HG02623 (cell line): Measurements from ENCODE around the gene EIF3CL.
"Not testable (repeated sequence)": the region's sequence is repeated elsewhere in the genome, so short reads cannot be mapped to it uniquely, and the experiment has no call there.

Experiments used
- ATAC-seq: cut with Tn5 transposase; IDR thresholded peaks from one replicate; pipeline ENCODE4 v1.9.1; 2021; ENCODE audit warnings: moderate library complexity; ENCODE audit not compliant: unreplicated experiment

Gene EIF3CL, protein sequence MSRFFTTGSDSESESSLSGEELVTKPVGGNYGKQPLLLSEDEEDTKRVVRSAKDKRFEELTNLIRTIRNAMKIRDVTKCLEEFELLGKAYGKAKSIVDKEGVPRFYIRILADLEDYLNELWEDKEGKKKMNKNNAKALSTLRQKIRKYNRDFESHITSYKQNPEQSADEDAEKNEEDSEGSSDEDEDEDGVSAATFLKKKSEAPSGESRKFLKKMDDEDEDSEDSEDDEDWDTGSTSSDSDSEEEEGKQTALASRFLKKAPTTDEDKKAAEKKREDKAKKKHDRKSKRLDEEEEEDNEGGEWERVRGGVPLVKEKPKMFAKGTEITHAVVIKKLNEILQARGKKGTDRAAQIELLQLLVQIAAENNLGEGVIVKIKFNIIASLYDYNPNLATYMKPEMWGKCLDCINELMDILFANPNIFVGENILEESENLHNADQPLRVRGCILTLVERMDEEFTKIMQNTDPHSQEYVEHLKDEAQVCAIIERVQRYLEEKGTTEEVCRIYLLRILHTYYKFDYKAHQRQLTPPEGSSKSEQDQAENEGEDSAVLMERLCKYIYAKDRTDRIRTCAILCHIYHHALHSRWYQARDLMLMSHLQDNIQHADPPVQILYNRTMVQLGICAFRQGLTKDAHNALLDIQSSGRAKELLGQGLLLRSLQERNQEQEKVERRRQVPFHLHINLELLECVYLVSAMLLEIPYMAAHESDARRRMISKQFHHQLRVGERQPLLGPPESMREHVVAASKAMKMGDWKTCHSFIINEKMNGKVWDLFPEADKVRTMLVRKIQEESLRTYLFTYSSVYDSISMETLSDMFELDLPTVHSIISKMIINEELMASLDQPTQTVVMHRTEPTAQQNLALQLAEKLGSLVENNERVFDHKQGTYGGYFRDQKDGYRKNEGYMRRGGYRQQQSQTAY

DNA sequence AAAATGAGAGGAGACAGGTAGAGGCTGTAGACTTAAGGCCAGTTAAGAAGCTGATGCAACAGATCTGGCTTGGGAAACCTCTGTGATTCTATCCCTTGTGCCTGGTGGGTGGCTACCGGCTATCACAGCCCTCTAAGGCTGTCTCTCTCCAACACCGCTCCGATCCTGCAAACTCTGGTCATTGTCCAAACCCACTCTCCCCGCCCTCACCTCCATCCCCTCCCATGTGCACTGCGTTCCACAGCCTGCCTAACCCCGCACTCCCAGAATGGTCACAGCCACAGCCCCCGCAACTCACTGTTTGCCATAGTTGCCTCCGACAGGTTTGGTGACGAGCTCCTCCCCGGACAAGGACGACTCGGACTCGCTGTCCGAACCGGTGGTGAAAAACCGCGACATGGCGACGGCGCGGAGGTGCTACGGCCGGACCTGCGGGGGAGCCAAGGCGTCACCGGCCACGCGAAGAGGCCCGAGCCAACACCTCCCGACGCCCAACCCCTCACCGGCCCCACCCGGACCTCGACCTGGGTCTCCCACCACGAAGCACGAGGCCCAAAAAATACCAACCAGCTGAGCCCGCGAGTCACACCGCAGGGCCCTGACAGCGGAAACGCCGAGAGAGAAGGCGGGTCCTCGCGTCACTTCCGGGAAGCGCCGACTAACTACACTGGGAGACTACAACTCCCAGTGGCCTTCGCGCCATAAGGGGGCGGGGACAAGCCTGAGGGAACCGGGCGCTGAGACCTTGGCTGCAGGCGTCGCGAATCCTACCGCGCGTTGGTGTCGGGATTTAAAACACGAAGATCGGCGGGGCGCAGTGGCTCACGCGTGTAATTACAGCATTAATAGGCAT is at the start of gene EIF3CL:
Gene EIF3CL (minus strand): TSS at position 622 of the 853 bp plus-strand sequence. CDS start 223 bp downstream, at position 399.
- peak; percentile 95 for ATAC-seq

DNA sequence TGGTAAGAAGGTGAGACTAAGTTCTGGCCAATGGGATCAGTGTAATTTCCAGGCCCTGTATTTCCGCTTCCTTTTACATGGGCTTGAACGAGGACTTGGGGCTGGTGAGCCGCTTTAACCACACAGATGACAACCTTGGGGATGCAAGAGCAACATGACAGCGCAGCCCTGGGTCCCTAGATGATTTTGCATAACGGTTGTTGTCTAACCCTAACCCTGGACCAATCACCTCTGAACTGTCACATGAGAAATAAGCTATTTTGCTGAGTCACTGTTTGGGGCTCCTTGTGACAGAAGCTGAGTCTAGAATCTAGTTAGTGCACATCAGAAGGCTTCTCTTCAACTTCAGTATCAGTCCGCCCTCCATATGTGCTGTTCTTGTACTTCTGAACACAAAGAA is 43.4 kb upstream of the EIF3CL start:
- not testable (repeated sequence) for ATAC-seq

DNA sequence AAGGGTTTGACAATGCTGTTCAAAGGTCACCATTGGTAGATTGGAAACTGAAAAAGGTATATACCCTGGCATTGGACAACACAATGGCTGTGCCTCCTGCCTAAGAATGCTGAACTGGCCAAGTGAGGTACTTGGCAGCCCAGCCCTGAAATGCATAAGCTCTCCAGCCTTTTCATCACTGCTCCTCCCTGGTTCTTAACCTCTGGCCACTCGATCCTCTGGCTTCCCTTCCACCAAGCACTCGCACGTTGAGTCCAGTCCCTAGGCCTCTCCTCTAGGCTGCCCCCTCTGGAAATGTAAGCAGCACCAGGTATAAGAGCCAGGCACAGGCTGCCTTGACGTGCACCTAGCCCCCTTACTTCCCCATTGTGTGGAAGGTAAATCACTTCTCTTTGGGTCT is 42.7 kb upstream of the EIF3CL start:
- ATAC-seq, result not testable (repeated sequence)

DNA sequence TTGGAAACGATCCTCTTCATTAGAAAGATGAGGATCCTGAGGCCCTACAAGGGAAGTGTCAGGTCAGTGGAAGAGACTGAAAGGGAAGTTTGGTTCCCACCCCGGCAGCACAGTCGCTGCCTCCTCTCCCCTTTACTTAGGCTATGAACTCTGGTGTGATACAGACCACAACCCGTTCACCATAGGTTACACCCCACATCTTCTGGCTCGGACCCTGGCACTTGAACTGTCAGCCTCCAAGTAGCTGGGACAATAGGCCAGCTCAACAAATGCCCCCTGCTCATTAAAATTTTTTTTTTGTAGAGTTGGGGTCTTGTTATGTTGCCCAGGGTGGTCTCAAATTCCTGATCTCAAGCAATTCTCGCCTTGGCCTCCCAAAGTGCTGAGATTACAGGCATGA is 40.3 kb upstream of the EIF3CL start:
- ATAC-seq, result not testable (repeated sequence)

DNA sequence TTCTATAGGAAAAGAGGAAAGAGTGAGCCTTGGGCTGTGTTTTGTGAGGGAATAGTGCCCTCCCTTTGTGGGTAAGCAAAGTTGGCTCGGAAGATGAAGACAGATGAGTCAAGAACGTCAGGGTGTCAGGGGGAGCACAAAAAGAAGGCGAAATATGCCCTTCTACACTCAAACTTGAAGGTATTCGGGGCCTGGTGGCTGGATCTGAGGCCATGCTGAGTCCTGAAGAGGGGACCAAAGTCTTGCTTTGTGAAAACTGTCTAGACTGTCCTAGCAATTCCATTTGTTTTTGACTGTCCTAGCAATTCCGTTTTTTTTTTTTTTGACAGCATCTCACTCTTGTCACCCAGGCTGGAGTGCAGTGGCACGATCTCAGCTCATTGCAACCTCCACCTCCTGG is 35.3 kb upstream of the EIF3CL start:
- ATAC-seq, result not testable (repeated sequence)

DNA sequence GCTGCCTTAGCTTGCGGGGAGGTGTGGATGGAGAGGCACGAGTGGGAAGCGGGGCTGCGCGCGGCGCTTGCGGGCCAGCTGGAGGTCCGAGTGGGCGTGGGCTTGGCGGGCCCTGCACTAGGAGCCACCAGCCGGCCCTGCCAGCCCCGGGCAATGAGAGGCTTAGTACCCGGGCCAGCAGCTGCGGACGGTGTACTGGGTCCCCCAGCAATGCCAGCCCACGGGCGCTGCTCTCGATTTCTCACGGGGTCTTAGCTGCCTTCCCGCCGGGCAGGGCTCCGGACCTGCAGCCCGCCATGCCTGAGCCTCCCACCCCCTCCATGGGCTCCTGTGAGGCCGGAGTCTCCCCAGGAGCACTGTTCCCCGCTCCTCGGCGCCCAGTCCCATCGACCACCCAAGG is 31.7 kb upstream of the EIF3CL start:
- not testable (repeated sequence) for ATAC-seq

DNA sequence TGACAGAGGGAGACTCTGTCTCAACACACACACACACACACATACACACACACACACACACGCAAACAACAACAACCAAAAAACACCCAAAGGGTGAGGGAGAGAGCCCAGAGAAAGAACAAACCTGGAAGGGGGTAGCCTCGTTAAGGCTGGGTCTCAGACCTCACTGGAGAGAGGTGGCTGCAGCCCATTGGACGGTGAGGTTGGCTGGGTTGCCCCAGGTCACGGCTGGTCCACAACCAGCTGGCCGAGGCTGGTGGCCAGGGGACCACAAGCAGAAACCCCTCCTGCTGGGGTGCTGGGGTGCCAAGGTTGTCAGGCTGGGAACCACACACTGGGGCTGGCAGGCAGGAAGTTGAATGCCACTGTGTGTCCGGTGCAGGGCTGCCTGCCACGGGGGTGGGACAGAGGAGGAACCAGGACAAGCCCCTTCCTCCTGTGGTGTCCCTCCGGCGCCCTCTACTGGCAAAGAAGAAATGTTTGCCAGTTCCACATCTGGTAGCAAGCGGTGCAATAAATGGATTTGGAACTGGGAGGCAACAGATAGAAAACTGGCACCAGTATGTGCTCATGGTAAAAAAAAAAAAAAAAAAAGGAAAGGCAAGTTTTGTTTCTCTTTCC is 22.5 kb upstream of the EIF3CL start:
- ATAC-seq, result not testable (repeated sequence)

DNA sequence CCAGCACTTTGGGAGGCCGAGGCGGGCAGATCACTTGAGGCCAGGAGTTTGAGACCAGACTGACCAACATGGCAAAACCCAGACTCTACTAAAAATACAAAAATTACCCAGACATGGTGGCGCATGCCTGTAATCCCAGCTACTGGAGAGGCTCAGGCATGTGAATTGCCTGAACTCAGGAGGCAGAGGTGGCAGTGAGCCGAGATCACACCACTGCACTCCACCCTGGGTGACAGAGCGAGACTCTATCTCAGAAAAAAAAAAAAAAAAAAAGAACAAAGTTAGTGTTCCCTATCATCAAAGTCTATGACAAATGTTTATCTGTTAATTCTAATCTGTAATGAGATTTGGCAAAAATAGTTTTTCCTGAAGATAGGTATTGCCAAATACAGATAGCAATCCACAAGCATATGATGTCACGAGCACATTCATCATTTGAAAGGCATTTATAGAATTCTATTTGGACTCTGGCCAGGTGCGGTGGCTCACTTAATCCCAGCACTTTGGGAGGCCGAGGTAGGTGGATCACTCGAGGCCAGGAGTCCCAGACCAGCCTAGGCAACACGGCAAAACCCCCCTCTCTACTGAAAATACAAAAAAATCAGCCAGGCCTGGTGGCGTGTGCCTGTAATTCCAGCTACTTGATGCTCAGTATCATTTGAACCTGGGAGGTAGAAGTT is 17.6 kb upstream of the EIF3CL start:
- ATAC-seq, result not testable (repeated sequence)

DNA sequence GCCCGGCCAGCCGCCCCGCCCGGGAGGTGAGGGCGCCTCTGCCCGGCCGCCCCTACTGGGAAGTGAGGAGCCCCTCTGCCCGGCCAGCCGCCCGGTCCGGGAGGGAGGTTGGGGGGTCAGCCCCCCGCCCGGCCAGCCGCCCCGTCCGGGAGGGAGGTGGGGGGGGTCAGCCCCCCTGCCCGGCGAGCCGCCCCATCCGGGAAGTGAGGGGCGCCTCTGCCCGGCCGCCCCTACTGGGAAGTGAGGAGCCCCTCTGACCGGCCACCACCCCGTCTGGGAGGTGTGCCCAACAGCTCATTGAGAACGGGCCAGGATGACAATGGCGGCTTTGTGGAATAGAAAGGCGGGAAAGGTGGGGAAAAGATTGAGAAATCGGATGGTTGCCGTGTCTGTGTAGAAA is 13.4 kb upstream of the EIF3CL start:
- ATAC-seq, result not testable (repeated sequence)

DNA sequence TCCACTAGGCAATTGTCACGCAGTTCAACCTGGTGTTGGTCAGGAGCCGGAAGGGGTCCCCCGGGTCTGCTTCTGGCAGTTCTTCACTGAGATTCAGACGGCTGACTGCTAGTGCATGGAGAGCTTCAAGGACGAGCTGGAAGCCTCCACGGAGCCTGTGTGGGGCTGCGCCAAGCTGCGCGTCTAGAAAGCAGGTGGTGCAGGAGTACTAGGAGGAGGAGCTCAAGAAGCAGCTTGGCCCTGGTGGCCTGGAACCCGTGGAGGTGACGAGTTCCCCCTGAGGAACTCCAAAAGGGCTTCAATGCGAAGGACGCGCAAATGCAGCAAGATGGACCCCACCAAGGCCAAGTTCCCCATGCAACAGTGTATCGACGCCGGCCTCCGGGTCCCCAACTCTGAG is 10.9 kb upstream of the EIF3CL start:
- not testable (repeated sequence) for ATAC-seq

DNA sequence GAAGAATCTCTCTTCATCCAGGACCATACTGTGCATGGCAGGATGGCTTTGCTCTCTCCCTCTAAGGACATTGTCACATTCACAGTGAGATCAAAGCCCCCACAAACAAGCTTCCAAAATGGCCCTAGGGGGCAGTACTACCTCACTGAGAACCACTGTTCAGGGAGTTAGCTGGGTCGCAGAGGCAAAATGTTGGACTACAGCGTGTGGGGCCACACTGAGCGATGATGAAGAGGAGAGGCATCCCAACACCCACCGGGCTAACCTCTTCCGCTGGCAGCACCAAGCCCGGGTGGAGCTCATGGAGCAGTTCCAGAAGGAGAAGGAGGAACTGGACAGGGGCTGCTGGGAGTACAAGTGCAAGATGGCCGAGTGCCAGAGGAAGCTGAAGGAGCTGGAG is 9.9 kb upstream of the EIF3CL start:
- ATAC-seq, result not testable (repeated sequence)

DNA sequence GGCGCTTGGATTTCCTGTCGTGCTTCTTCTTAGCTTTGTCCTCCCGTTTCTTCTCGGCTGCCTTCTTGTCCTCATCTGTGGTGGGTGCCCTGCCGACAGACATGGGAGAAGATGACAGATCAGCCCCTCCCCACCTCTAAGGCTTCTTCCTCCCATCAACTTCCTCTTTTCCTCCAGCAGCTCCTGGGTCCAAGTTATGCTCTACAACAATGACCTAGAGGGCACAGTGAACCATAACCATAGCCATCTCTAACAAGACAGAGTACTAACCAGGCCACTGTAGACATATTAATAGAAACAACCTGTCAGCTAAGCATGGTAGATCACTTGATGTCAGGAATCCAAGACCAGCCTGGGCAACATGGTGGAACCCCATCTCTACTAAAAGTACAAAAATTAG is 11.6 kb downstream of the EIF3CL start:
- ATAC-seq, result not testable (repeated sequence)

DNA sequence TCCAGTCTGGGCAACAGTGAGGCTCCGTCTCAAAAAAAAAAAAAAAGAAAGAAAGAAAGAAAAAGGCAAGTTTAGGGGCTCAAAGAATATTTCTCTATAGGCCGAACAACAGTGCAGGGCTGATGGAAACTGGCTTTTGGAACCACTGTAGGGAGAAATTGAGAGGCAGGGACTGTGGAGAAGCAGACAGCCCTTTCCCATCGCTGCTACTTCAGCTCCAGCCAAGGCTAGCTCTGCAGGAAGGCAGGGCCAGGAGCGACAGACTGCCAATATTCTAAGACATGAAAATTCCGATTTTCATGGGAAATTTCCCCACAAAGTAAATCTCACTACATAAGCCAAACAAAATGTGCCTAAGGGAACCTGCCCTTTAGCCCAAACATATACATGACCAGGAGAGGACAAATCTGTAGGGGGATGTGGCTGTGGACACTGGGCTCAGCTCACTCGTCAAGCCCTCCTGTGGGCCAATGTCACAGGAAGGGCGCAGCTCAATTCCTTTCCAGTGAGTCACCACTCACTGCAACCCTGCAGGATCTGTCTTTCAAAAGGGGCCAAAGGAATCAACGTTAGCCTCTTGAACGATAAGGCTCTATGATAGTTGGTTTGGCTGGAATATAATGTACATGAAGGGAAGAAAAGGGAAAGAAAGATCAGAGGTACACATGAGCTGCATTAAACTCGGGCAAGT is 21.3 kb downstream of the EIF3CL start:
- ATAC-seq, result not testable (repeated sequence)

DNA sequence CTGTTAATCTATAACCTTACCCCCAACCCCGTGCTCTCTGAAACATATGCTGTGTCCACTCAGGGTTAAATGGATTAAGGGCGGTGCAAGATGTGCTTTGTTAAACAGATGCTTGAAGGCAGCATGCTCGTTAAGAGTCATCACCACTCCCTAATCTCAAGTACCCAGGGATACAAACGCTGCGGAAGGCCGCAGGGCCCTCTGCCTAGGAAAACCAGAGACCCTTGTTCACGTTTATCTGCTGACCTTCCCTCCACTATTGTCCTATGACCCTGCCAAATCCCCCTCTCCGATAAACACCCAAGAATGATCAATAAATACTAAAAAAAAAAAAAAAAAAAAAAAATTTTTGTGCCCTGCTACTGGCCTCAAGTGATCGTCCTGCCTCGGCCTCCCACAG is 25.8 kb downstream of the EIF3CL start:
- ATAC-seq, result not testable (repeated sequence)

DNA sequence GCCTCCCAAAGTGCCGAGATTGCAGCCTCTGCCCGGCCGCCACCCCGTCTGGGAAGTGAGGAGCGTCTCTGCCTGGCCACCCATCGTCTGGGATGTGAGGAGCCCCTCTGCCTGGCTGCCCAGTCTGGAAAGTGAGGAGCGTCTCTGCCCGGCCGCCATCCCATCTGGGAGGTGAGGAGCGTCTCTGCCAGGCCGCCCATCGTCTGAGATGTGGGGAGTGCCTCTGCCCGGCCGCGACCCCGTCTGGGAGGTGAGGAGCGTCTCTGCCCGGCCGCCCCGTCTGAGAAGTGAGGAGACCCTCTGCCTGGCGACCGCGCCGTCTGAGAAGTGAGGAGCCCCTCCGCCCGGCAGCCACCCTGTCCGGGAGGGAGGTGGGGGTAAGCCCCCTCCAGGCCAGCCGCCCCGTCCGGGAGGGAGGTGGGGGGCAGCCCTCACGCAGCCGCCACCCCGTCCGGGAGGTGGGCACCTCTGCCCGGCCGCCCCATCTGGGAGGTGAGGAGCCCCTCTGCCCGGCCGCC is 26.5 kb downstream of the EIF3CL start:
- ATAC-seq, result not testable (repeated sequence)

DNA sequence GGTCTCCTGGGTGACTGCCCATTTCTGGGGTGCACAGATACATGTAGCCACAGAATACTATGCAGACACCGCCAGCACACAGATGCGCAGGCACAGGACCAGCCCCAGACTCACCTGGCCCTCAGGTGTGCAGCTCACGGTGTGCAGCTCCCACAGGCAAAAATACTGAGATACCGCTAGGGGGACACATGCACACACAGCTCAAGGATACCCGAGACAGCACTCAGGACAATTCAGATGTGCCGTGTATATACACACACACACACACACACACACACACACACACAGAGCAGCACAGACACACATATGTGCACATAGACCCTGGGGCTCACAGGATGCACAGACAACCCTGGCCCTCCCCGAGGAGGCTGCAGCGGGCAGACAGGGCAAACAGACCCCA is 28.5 kb downstream of the EIF3CL start:
- not testable (repeated sequence) for ATAC-seq

DNA sequence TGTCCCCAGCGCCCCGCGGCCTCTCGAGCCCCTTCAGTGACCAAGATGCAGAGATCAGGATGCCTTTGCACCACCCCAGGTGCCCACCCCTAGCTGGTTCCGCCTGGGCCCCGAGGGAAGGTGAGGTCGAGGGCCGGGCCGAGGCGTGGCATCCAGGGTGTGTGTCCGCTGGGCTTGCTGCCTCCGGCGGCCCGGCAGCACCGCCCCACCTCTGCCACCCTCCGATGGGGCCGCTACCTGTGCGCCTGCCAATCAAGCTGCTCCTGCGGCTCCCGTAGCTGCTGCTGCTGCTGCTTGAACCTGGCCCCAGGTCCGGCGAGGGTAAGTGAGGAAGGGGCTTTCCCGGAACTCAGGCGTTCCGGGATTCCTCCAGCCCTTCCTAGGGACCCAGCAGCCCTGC is 29.4 kb downstream of the EIF3CL start:
- ATAC-seq, result not testable (repeated sequence)

DNA sequence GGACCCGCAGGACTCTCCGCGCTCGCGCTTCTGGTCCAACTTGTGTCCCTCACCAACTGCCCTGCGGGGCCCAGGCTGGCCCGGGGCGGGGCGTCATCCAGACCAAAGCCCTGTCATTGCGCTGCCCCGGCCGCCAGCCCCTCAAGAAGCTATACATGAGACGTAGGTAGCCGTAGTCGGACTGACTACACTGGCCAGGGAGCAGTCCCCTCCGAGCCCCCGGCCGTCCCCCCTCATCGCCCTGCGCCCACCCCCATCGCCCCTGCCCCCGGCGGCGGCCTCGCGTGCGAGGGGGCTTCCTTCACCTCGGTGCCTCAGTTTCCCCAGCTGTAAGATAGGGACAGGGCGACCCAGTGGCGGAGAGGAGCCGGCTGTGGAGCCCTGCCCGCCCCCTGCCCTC is 35.7 kb downstream of the EIF3CL start:
- ATAC-seq, result not testable (repeated sequence)
